Body of pancreas (tissue), 4 donors: ENCODE data around the gene PCDH9.

Experiments
- POLR2A ChIP-seq, 3 donors: fragments of 450-650 bp; IDR thresholded peaks; one replicate each; pipeline ENCODE4 v1.6.1; 2016; ENCODE audit warnings: antibody characterized with exemption in 3 of 3, mild to moderate bottlenecking in 2 of 3
- TF ChIP-seq, protein P1 (sequence below), 7 experiments: fragments of 450-650 bp in 4 of 7; fragments of 200-600 bp in 3 of 7; sonication (generic) in 3 of 7; IDR thresholded peaks; one replicate each; pipeline ENCODE4 v1.5.1; 2016 to 2019; ENCODE audit warnings: antibody characterized with exemption in 7 of 7

GRCh38 chr13:66443926-66444325 lies 786.2 kb downstream of the PCDH9 start:
- TF ChIP-seq, protein P1, sequence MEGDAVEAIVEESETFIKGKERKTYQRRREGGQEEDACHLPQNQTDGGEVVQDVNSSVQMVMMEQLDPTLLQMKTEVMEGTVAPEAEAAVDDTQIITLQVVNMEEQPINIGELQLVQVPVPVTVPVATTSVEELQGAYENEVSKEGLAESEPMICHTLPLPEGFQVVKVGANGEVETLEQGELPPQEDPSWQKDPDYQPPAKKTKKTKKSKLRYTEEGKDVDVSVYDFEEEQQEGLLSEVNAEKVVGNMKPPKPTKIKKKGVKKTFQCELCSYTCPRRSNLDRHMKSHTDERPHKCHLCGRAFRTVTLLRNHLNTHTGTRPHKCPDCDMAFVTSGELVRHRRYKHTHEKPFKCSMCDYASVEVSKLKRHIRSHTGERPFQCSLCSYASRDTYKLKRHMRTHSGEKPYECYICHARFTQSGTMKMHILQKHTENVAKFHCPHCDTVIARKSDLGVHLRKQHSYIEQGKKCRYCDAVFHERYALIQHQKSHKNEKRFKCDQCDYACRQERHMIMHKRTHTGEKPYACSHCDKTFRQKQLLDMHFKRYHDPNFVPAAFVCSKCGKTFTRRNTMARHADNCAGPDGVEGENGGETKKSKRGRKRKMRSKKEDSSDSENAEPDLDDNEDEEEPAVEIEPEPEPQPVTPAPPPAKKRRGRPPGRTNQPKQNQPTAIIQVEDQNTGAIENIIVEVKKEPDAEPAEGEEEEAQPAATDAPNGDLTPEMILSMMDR (IDR thresholded peaks at IDR 0.05): no peak
- TF ChIP-seq POLR2A (IDR thresholded peaks at IDR 0.05): no peak
